ENCODE results near the gene SPATC1L. TPM values are rescaled to one million over a fixed set of nuclear protein-coding genes. Genes with fewer than 3 reads are reported as not detected.

SPATC1L gene
- total RNA-seq, 1 donor from 2014 or later, result 58.7 TPM

DNA sequence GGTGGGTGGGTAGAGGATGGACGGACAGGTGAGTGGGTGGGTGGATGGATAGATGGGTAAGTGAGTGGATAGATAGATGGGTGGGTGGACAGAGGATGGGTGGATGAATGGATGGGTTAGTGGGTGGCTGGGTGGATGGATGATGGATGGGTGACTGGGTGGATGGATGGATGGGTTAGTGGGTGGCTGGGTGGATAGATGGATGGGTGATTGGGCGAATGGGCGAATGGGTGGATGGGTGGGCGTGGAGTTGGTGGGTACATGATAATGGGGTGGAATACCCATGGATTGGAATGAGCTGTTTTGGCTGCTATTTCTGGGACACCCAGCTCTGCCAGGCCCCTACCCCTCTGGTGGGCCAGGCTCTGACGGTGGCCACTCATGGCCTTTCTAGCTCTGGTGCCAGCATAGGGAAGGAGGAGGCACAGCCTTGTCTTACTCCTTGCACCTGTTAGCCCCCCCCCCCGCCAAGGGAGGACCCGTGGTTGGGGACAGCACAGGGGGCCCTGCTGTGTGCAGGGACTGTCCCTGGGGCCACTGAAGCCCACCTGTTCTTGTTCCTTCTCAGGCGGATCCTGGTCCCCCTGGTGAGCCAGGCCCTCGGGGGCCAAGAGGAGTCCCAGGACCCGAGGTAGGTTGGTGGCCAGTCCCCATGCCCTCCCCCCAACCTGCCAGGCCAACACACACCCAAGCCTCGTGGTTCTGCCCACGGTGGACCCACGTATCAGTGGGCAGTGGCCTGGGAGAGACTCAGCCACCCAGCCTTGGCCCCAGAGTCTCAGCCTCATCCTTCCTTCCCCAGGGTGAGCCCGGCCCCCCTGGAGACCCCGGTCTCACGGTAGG, 60.0 kb downstream of the SPATC1L start:
- Mint-ChIP-seq H3K27ac (ENCODE audit: unreplicated experiment) (no peak overlapping the region), H3K4me3 (ENCODE audit: unreplicated experiment) (no peak overlapping the region), H3K9me3 (ENCODE audit: unreplicated experiment) (no peaks in the 10 kb centered on the region), H3K4me1 (ENCODE audit: low read depth, unreplicated experiment) (no peaks in the 10 kb centered on the region), H3K36me3 (ENCODE audit: unreplicated experiment) (no peaks in the 10 kb centered on the region), H3K27me3 (ENCODE audit: unreplicated experiment) (peaks cover 3% of the 10 kb centered on the region)
- TF ChIP-seq, protein P1, sequence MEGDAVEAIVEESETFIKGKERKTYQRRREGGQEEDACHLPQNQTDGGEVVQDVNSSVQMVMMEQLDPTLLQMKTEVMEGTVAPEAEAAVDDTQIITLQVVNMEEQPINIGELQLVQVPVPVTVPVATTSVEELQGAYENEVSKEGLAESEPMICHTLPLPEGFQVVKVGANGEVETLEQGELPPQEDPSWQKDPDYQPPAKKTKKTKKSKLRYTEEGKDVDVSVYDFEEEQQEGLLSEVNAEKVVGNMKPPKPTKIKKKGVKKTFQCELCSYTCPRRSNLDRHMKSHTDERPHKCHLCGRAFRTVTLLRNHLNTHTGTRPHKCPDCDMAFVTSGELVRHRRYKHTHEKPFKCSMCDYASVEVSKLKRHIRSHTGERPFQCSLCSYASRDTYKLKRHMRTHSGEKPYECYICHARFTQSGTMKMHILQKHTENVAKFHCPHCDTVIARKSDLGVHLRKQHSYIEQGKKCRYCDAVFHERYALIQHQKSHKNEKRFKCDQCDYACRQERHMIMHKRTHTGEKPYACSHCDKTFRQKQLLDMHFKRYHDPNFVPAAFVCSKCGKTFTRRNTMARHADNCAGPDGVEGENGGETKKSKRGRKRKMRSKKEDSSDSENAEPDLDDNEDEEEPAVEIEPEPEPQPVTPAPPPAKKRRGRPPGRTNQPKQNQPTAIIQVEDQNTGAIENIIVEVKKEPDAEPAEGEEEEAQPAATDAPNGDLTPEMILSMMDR (IDR thresholded peaks at IDR 0.05; ENCODE audit: partially characterized antibody, unreplicated experiment), result no peak
- DNase-seq, result peak; percentile 10

DNA sequence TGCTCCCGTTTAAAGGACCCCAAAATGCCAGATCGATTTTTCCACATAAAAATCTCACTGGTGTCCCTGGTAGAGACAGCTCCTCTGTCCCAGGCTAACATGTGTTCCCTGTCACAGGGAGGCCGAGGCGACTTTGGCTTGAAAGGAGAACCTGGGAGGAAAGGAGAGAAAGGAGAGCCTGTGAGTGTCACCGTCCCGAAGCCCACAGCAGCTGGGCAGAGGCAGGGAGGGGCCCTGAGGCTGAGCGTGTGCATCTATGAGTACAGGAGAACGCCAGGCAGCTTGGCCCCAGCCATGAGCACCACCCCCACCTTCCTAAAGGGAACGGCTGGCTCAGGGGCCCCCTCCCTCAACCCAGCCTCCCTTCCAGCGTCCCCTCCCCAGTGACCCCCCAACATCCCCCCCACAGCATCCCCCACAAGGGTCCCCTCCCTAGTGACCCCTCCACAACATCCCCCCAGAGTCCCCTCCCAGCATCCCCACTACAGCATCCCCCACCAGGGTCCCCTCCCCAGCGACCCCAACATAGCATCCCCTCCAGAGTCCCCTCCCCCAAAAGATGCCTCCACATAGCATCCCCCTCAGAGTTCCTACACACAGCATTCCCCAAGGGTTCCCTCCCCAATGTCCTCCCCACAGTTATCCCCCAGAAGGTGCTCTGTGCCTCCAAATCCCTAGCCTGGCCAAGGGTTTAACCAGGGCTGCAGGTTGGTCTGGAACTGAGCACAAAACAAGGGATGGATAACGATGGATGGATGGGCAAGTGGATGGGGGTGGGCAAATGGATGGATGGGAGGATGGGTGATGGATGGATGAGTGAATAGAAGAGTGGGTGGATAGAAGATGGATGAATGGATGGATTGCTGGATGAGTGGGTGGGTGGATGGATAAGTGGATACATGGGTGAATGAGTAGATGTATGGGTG, 61.2 kb downstream of the SPATC1L start:
- peak; percentile 10 for DNase-seq
- H3K27ac Mint-ChIP-seq (ENCODE audit: unreplicated experiment), result no peak overlapping the region
- H3K4me1 Mint-ChIP-seq (ENCODE audit: low read depth, unreplicated experiment), result no peaks in the 10 kb centered on the region
- TF ChIP-seq, protein P1 (IDR thresholded peaks at IDR 0.05; ENCODE audit: partially characterized antibody, unreplicated experiment), result no peak
- H3K4me3 Mint-ChIP-seq (ENCODE audit: unreplicated experiment), result no peak overlapping the region
- H3K36me3 Mint-ChIP-seq (ENCODE audit: unreplicated experiment), result no peaks in the 10 kb centered on the region
- H3K9me3 Mint-ChIP-seq (ENCODE audit: unreplicated experiment), result no peaks in the 10 kb centered on the region
- H3K27me3 Mint-ChIP-seq (ENCODE audit: unreplicated experiment), result peaks cover 3% of the 10 kb centered on the region

DNA sequence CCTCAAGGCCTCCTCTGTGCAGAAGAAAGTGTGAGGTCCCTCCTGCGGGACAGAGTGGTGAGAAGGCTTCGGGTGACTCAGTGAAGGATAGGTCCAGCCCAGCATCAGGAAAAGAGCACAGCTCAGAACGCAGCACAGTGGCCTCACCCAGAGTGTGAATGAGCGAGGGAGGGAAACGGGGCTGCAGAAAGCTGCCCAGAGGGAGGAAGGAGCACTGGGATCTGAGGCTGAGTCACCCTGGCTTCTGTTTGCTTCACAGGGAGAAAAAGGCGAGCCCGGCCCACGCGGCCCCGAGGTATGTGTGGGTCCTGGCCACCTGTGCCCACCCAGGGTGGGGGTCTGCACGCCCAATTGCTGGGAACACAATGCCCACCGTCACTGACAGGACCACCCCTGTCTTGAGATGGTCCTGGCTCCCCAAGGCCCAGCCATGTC, 62.0 kb downstream of the SPATC1L start:
- Mint-ChIP-seq H3K4me3 (ENCODE audit: unreplicated experiment) (no peak overlapping the region), H3K4me1 (ENCODE audit: low read depth, unreplicated experiment) (no peaks in the 10 kb centered on the region), H3K27ac (ENCODE audit: unreplicated experiment) (no peak overlapping the region), H3K27me3 (ENCODE audit: unreplicated experiment) (no peaks in the 10 kb centered on the region), H3K9me3 (ENCODE audit: unreplicated experiment) (no peaks in the 10 kb centered on the region), H3K36me3 (ENCODE audit: unreplicated experiment) (no peaks in the 10 kb centered on the region)
- TF ChIP-seq, protein P1 (IDR thresholded peaks at IDR 0.05; ENCODE audit: partially characterized antibody, unreplicated experiment), result no peak
- DNase-seq, result no peak

DNA sequence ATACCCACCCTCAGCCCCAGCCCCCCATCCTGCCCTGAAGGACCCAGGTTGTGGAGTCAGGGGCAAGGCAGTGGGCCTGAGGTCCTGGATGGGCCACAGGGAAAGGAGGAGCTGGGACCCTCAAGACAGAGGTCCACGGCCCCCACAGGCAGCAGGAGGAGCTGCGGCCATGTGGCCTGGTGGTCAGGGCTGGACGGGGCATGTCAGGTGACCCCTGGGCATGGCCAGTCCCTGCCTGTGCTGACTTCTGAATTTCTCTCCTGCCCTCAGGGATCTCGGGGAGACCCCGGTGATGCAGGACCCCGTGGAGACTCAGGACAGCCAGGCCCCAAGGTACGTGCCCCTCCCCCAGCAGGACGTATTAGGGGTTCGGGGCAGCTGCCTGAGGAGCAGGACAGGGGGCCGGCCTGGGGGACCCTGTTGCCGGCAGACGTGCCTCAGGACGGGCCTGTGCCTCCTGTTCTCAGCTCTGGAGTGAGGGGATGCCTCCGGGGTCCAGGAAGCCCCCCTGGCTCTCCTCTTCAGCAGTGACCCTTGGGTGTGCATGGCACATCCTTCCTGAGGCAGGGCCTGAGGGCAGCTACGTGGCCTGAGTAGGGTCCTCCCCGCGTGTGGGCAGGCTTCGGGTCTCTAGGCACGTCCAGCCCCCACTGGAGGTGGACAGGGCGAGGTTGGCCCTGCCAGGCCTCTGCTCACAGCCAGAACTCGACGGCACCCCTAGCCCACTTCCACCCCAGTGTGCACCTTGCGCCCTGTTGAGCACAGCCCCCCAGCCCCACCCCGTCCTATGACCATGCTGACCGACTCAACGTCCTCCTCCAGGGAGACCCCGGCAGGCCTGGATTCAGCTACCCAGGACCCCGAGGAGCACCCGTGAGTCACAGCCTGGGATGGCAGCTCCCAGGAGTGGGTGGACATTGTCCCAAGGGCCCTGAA, 62.7 kb downstream of the SPATC1L start:
- H3K27ac Mint-ChIP-seq (ENCODE audit: unreplicated experiment), result no peak overlapping the region

More for the DNA sequence above, 62.7 kb downstream of the SPATC1L start:
- Mint-ChIP-seq H3K4me1 (ENCODE audit: low read depth, unreplicated experiment) (no peaks in the 10 kb centered on the region), H3K9me3 (ENCODE audit: unreplicated experiment) (no peaks in the 10 kb centered on the region), H3K36me3 (ENCODE audit: unreplicated experiment) (no peaks in the 10 kb centered on the region), H3K27me3 (ENCODE audit: unreplicated experiment) (no peaks in the 10 kb centered on the region), H3K4me3 (ENCODE audit: unreplicated experiment) (no peak overlapping the region)
- TF ChIP-seq, protein P1 (IDR thresholded peaks at IDR 0.05; ENCODE audit: partially characterized antibody, unreplicated experiment), result no peak
- DNase-seq, result peak; percentile 6

All from glutamatergic neuron (in vitro differentiated cells).